ENCODE measurements around the gene DNAJB7. TPM values are rescaled to one million over a fixed set of nuclear protein-coding genes. Genes with fewer than 3 reads are reported as not detected.
A peak's percentile ranks its signal among the peaks of the same experiment; 100 is the strongest.

The DNAJB7 gene
- total and polyA plus RNA-seq, 2 of the 13 experiments (the other 11 are each of a cell fraction or from before 2014, with no cell fraction given): not detected

DNA sequence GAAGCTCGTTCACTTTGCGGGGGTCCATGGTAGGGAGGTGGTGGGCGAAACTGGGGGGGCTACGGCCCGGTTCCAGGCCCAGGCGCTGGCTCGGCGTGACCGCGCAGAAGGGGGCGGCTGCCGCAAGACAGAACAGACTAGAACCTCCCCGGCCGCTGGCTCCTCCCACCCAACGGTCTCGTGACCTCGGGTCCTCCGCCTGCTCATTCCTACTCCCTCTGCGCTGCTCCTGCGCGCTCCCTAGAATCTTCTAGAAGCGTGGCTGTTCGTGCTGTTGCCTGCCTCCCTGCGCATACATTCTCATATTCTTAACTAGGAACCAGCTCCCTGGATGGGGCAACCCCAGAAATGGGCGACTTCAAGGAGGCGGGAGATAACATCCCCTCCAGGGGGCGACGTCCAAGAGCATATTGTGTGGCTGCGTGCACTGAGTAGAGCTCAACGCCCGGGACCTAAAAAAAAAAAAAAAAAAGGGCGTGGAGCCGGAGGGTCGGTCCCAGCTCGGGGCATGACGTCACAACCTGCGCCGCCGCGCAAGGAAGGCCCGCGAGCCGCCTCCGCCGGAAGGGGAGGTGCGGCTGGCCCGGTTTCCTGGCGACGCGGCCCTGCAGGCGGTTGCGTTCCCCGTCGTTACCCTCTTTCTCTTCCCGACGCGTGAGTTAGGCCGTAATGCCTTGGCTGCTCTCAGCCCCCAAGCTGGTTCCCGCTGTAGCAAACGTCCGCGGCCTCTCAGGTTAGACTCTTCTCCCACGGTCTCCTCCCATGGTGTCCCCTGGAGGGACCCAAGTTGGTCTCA is 5.2 kb downstream of the DNAJB7 start, which contains the start of the genes ST13 and XPNPEP3 (continued):
- TF ChIP-seq, protein P1, sequence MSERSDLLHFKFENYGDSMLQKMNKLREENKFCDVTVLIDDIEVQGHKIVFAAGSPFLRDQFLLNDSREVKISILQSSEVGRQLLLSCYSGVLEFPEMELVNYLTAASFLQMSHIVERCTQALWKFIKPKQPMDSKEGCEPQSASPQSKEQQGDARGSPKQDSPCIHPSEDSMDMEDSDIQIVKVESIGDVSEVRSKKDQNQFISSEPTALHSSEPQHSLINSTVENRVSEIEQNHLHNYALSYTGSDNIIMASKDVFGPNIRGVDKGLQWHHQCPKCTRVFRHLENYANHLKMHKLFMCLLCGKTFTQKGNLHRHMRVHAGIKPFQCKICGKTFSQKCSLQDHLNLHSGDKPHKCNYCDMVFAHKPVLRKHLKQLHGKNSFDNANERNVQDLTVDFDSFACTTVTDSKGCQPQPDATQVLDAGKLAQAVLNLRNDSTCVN (CRISPR knock-in tag; IDR thresholded peaks at IDR 0.05; ENCODE audit: borderline replicate concordance): peak; percentile 59; the same call in 1 of the 2 replicates
- TF ChIP-seq PRMT3 (CRISPR knock-in tag; IDR thresholded peaks at IDR 0.05; ENCODE audit: borderline replicate concordance, low read depth): peak; percentile 89; the same call in 1 of the 2 replicates
- TF ChIP-seq ZNF761 (CRISPR knock-in tag; conservative IDR thresholded peaks at IDR 0.05): peak; percentile 89; the same call in 1 of the 2 replicates
- TF ChIP-seq ZNF773 (CRISPR knock-in tag; IDR thresholded peaks at IDR 0.05; ENCODE audit: borderline replicate concordance): 0 out of 2 replicates have a peak, but pooled peaks have one; percentile 58
- peak; percentile 68; the same call in 1 of the 2 replicates for TF ChIP-seq ZNF749 (CRISPR knock-in tag; IDR thresholded peaks at IDR 0.05; ENCODE audit: borderline replicate concordance)
- peak; percentile 83 for TF ChIP-seq TAF1 (CRISPR knock-in tag; IDR thresholded peaks at IDR 0.05)
- no peak for TF ChIP-seq ZNF326 (CRISPR knock-in tag; IDR thresholded peaks at IDR 0.05; ENCODE audit: borderline replicate concordance)
- TF ChIP-seq PITX1 (CRISPR knock-in tag; IDR thresholded peaks at IDR 0.05): peak; percentile 30; the same call in 1 of the 2 replicates
- peak; percentile 69; the same call in 1 of the 2 replicates for TF ChIP-seq RFX5 (IDR thresholded peaks at IDR 0.05; ENCODE audit: low read depth, low read length)
- TF ChIP-seq ZFP1 (CRISPR knock-in tag; IDR thresholded peaks at IDR 0.05): 0 out of 2 replicates have a peak, but pooled peaks have one; percentile 26
- peak; percentile 56 for TF ChIP-seq FOXA3 (CRISPR knock-in tag; IDR thresholded peaks at IDR 0.05)
- peak; percentile 45 for TF ChIP-seq FOXO1 (CRISPR knock-in tag; IDR thresholded peaks at IDR 0.05)
- TF ChIP-seq, protein P2, sequence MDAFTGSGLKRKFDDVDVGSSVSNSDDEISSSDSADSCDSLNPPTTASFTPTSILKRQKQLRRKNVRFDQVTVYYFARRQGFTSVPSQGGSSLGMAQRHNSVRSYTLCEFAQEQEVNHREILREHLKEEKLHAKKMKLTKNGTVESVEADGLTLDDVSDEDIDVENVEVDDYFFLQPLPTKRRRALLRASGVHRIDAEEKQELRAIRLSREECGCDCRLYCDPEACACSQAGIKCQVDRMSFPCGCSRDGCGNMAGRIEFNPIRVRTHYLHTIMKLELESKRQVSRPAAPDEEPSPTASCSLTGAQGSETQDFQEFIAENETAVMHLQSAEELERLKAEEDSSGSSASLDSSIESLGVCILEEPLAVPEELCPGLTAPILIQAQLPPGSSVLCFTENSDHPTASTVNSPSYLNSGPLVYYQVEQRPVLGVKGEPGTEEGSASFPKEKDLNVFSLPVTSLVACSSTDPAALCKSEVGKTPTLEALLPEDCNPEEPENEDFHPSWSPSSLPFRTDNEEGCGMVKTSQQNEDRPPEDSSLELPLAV (CRISPR knock-in tag; conservative IDR thresholded peaks at IDR 0.05; ENCODE audit: low read depth): 0 out of 2 replicates have a peak, but pooled peaks have one; percentile 58
- peak; percentile 86 for TF ChIP-seq POLR2G (IDR thresholded peaks at IDR 0.05; ENCODE audit: low read depth, low read length)
- peak; percentile 80; the same call in 1 of the 2 replicates for TF ChIP-seq MEF2D (CRISPR knock-in tag; IDR thresholded peaks at IDR 0.05)
- peak; percentile 64 for TF ChIP-seq NCOA2 (CRISPR knock-in tag; IDR thresholded peaks at IDR 0.05)
- TF ChIP-seq HNRNPK (IDR thresholded peaks at IDR 0.05; ENCODE audit: low read depth, low read length, poor library complexity, severe bottlenecking): peak; percentile 54
- TF ChIP-seq POLR2AphosphoS2 (IDR thresholded peaks at IDR 0.05; ENCODE audit: low read depth, low read length): no peak
- TF ChIP-seq HMG20A (CRISPR knock-in tag; IDR thresholded peaks at IDR 0.05; ENCODE audit: borderline replicate concordance): peak; percentile 9; the same call in 1 of the 2 replicates
- TF ChIP-seq ZNF44 (CRISPR knock-in tag; IDR thresholded peaks at IDR 0.05): peak; percentile 88; the same call in 1 of the 2 replicates
- TF ChIP-seq, protein P3, sequence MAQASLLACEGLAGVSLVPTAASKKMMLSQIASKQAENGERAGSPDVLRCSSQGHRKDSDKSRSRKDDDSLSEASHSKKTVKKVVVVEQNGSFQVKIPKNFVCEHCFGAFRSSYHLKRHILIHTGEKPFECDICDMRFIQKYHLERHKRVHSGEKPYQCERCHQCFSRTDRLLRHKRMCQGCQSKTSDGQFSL (CRISPR knock-in tag; IDR thresholded peaks at IDR 0.05): no peak; the same call in 1 of the 2 replicates
- TF ChIP-seq, protein P4, sequence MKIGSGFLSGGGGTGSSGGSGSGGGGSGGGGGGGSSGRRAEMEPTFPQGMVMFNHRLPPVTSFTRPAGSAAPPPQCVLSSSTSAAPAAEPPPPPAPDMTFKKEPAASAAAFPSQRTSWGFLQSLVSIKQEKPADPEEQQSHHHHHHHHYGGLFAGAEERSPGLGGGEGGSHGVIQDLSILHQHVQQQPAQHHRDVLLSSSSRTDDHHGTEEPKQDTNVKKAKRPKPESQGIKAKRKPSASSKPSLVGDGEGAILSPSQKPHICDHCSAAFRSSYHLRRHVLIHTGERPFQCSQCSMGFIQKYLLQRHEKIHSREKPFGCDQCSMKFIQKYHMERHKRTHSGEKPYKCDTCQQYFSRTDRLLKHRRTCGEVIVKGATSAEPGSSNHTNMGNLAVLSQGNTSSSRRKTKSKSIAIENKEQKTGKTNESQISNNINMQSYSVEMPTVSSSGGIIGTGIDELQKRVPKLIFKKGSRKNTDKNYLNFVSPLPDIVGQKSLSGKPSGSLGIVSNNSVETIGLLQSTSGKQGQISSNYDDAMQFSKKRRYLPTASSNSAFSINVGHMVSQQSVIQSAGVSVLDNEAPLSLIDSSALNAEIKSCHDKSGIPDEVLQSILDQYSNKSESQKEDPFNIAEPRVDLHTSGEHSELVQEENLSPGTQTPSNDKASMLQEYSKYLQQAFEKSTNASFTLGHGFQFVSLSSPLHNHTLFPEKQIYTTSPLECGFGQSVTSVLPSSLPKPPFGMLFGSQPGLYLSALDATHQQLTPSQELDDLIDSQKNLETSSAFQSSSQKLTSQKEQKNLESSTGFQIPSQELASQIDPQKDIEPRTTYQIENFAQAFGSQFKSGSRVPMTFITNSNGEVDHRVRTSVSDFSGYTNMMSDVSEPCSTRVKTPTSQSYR (CRISPR knock-in tag; IDR thresholded peaks at IDR 0.05; ENCODE audit: borderline replicate concordance): peak; percentile 26; the same call in 1 of the 2 replicates
- peak; percentile 61 for TF ChIP-seq MED1 (CRISPR knock-in tag; IDR thresholded peaks at IDR 0.05)
- TF ChIP-seq RFX1 (IDR thresholded peaks at IDR 0.05): peak; percentile 65; the same call in 1 of the 2 replicates

All from HepG2 (cell line).